GM19035 (cell line): ENCODE results near the gene CDPF1.
"Not testable (repeated sequence)": the region's sequence is repeated elsewhere in the genome, so short reads cannot be mapped to it uniquely, and the experiment has no call there.

ENCODE experiments used
- ATAC-seq: cut with Tn5 transposase; IDR thresholded peaks from one replicate; pipeline ENCODE4 v1.9.1; 2021; ENCODE audit not compliant: unreplicated experiment

CDPF1 gene

DNA sequence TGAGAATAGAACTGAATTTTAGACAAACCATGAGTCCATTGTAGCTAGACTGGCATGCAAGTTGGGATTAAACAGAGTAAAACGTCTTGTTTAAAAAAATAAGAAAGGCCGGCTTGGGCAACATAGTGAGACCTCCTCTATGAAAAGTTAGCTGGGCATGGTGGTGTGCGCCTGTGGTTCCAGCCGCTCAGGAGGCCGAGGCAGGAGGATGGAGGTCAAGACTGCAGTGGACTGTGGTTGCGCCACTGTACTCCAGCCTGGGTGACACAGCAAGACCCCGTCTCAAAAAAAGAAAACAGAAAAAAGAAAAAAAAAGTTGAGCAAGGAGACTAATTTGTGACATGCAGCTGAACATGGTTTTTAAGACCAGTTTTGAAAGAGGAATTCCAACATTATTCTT lies 23.5 kb downstream of the CDPF1 start:
- no peak for ATAC-seq

- no peak for ATAC-seq
These were observed 24.5 kb downstream of the CDPF1 start for GRCh38 chr22:46225631-46226030.

DNA sequence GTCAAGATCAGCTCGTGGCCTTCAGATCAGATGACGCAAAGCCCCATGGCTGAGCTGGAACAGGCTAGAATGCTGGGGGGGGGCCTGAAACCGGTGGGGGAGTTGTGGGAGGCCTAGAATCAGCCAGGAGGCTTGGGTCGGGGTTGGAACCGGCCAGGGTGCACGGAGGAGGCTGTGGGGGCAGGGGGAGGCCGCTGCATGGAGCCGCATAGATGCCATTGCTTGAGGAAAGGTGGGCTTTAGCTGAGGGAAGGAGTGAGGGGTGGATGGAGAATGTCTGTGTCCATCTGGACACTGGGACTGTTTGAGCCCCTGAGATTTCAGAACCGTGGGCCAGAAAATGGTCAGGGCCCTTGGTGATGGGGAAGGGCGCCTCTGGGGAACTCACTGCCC lies 25.2 kb downstream of the CDPF1 start:
- no peak for ATAC-seq

GRCh38 chr22:46224044-46224897 lies 25.8 kb downstream of the CDPF1 start:
- ATAC-seq: no peak

DNA sequence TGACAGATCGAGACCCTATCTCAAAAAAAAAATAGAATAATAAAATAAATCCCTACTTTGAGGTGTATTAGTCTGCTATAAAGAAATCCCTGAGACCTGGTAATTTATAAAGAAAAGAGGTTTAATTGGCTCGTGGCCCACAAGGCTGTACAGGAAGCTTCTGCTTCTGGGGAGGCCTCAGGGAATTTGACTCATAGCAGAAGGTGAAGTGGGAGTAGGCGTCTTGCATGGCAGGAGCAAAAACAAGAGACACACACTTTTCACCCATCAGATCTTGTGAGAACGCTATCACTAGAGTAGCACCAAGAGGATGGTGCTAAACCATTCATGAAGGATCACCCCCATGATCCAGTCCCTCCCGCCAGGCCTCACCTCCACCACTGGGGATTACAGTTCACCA lies 29.2 kb downstream of the CDPF1 start:
- ATAC-seq: no peak

DNA sequence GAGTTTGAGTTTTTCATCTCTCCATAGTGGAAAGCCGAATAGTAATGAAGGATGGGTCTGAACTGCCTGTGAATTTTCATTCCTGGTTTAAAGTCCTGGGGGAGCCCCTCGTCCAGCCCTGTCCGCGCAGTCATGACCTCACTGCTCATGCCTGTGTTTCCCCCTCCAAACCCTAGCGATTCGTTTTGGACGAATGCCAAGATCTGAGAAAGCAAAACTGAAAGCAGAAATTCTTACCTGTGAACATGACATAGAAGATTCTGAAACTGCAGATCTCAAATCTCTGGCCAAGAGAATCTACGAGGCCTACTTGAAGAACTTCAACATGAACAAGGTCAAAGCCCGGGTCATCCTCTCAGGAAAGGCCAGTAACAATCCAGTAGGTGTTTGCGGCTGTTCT lies 30.5 kb downstream of the CDPF1 start:
- ATAC-seq: no peak

DNA sequence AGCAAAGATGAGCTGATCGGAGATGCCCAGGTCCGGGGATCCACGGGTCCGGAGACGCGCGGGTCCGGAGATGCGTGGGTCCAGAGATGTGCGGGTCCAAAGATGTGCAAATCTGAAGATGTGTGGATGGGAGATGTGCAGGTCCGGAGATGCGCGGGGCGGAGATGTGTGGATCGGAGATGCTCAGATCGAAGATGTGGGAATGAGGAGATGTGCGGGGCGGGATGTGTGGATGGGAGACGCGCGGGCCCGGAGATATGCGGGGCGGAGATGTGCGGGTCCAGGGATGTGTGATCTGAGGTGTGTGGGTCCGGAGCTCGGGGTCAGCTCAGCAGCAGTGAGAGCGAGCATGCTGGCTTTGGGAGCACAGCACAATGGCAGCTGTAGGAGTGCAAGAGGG lies 35.5 kb downstream of the CDPF1 start:
- ATAC-seq: no peak

- no peak for ATAC-seq
These were observed 35.9 kb downstream of the CDPF1 start for GRCh38 chr22:46214149-46214548.

DNA sequence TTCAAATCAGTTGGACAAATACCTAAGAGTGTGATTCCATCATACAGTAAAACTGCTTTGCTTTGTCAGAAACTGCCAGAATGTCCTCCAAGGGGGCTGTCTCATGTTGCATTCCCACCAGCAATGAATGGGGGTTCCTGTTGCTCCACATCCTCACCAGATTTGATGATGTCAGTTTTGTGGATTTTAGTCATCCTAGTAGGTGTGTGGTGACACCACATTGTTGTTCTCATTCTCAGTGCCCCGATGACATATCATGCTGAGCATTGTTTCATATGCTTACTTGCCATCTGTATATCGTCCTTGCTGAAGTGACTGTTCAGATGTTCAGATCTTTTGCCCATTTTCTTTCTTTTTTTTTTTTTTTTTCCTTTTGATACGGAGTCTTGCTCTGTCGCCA lies 37.0 kb downstream of the CDPF1 start:
- no peak for ATAC-seq

- ATAC-seq: no peak
These were observed 37.9 kb downstream of the CDPF1 start for GRCh38 chr22:46212195-46212594.

GRCh38 chr22:46209262-46209661 lies 40.8 kb downstream of the CDPF1 start:
- ATAC-seq: no peak

GRCh38 chr22:46203601-46203980 lies 46.5 kb downstream of the CDPF1 start:
- ATAC-seq: no peak

DNA sequence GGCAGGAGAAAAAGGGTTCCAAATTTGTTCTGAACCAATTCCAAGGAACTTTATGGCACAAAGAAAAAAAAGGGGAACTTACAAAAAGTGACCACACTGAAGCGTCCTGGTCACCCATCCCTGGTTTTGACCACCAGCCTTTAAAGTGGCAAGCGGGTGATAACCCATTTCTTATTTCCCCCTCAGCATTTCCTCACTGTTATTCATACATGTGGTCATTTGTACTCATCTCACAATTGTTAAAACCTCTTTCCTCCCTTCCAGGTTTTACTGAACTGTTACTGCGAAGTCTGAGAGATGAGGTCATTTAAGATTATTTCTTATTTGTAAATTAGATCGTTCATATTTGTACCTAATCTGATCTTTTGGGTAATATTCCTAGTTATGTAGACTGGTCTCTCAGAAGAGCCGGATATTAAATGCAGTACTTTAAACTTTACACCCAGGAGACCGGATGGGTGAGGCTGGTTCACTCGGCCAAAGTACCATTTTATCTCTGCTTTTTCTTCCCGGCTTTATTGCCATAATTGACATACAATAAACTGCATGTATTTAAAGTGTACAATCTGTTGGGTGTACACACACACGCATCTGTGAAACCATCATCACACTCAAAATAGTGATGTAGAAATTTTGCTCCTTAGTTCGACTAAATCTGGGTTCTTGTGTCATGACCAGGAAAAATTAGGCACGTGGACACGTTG lies 47.0 kb downstream of the CDPF1 start:
- ATAC-seq: no peak

DNA sequence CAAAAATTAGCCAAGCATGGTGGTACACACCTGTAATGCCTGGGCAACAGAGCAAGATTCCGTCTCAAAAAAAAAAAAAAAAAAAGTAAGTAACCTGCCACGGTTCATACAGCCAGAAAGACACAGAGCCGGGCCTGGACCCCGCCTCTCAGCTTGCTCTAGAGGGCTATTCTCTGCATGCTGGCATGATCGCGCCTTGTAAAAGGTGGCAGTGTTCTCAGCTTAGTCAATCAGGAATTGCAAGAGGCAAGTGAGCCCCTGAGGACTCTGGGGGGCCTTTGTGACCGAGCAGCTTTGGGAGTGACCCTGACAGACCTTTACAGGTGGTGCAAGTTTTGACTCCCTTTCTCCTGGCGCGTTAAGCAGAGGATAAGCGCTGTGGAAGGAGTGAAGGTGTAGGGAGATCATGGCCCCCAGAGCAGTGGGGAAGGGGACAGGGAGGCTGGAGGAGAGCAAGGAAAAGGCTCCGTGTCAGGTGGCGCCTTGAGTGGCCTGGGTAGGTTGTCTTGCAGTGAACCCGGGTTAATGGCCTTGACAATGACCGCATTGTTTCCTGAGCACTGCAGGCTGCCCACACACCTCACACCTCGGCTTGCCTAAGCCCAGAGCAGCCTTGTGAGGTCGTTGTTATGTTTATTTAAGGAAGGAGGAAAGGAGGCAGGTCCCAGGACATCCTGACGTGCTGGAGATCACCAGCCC lies 48.9 kb downstream of the CDPF1 start:
- no peak for ATAC-seq

DNA sequence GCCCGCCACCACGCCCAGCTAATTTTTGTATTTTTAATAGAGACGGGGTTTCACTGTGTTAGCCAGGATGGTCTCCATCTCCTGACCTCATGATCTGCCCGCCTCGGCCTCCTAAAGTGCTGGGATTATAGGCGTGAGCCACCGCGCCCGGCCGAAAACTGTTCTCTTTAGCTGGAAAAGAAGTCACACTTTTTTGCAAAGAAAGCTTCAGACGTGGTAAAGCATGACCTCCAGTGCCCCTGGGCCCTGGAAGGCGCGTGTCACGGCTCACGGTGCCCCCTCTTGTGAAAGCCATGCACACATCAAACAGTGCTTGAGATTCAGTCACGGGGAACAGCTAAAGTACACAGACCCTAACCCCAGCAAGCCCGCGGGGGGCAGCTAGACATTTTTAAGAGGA lies 51.3 kb downstream of the CDPF1 start:
- not testable (repeated sequence) for ATAC-seq

GRCh38 chr22:46198274-46198673 lies 51.8 kb downstream of the CDPF1 start:
- ATAC-seq: no peak

DNA sequence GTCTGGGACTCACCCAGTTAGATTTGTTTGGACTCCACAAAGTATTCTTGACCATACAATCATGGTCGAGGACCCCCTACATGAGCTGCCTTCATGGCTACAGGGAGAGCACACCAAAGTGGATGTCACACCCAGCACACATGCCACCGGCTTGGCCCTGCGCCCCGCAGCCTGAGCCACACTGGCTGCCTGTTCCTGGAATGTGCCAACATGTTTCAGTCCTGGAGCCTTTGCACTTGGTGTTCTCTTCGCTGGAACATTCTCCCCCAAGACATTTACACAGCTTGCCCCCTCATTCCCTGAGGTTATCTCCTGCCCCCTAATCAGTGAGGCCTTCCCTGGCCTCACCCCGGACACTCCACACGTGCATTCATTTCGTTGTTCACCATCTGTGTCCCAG lies 53.8 kb downstream of the CDPF1 start:
- no peak for ATAC-seq

DNA sequence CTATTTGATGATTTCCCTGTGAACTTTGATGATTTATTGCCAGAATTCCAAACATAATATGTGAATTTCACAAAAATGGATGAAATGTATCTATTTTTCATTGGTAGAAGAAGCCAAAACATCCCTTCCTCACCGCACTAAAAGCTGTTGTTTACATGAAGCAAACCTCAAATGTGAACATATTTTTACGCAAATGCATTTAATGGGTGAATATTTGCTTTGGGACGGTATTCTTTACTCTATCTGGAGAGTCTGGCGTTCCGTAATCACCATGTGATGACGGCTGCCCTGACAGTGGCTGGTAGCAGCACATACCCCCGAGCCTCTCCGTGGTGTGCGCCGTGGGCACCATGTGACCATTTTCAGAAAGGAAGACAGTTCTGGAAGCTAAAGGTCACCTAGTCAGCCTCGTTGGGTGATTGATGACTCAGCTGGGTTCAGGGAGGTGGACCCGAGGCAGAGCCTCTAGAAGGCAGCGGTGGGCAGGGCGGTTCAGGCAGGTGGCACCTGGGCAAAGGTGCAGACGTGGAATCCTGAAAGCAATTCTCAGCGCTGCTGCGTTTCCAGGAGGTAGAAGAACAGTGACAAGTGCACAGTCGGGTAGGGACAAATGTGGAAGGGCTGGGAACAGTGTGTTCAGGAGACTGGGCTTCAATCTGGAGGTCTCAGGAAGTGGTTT lies 54.5 kb downstream of the CDPF1 start:
- no peak for ATAC-seq
